ENCODE data around the gene PRKAG2. TPM values are rescaled to one million over a fixed set of nuclear protein-coding genes. Genes with fewer than 3 reads are reported as not detected.

PRKAG2 gene
- total and polyA plus RNA-seq, 2 of the 8 experiments (the other 6 are each of a cell fraction or from before 2014, with no cell fraction given), result 7.5 to 18.1 TPM

DNA sequence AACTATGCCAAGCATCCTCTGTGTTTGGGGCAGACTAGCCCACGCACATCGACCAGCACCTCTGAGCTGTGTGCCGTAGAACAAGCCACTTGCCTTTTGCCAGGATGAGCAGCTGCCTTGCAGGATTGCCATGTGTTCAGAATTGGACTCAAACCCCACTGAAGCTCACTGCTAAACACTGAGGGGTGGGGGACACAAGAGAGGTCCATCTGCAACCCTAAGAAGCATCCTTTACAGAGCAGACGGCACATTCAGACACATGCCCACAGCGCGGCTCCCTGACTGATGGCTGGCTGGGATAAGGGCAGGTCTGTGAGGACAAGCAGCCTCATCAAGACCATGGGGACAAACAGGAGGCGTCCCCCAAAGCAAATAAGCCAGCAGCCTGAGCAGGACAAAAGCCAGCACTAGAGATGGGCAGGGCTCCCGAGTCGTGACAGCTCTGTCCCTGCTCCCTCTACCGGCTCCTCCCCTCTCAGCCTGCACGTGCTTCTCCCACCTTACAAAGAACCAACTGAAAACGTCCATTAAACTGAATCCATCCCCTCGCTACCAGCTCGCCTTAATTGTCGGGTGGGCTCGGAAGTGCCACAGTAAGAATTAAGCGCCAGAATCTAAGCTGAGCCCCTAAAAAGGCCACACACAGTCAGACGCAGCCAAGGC, 114.2 kb downstream of the PRKAG2 start:
- peak overlapping the region; percentile 62; the same call in 1 of the 2 replicates for H2BK12ac ChIP-seq (ENCODE audit: low read depth, low read length)
- no peak overlapping the region for H3K56ac ChIP-seq (replicated peaks; ENCODE audit: insufficient read length, low read depth, low read length)
- H3K23ac ChIP-seq (ENCODE audit: insufficient read length), result no peak overlapping the region
- H4K5ac ChIP-seq (ENCODE audit: insufficient read length, low read depth, low read length), result no peak overlapping the region
- WGBS, 2 experiments (ENCODE audit: extremely low coverage in 1 of 2, insufficient coverage in 1 of 2, insufficient read length in 1 of 2, insufficient replicate concordance in 2 of 2, low coverage in 1 of 2, low lambda C conversion rate in 2 of 2, missing lambda C conversion rate in 1 of 2), result 76% methylated on average over 18 of the region's 18 CpGs; no CpG with 5 or more reads in 1 of the 2 experiments
- DNase-seq (ENCODE audit: low read depth in 1 of 2, low spot score in 2 of 2), result no peak
- peak overlapping the region; percentile 37 for H2AFZ ChIP-seq (ENCODE audit: low read length)
- H3K79me1 ChIP-seq (ENCODE audit: low read depth, low read length), result no peaks in the 10 kb centered on the region
- H3K18ac ChIP-seq (ENCODE audit: extremely low read depth, low read length), result 0 out of 2 replicates have a peak overlapping the region, but pooled peaks have one; percentile 36
- H2BK15ac ChIP-seq (ENCODE audit: low read length), result 0 out of 2 replicates have a peak overlapping the region, but pooled peaks have one; percentile 31
- H3K4me1 ChIP-seq (replicated peaks in 1 of 4; ENCODE audit: control insufficient read depth in 3 of 4, insufficient read depth in 4 of 4, low read length in 3 of 4), result peaks cover 0 to 6% (median under 1%) of the 10 kb centered on the region in 4 experiments; a peak in 4 of 7 replicates
- no peak for FAIRE-seq
- no peak overlapping the region for H3K4ac ChIP-seq (replicated peaks; ENCODE audit: insufficient read length, low read depth, low read length)
- no peaks in the 10 kb centered on the region for H3K79me2 ChIP-seq (ENCODE audit: control insufficient read depth in 1 of 2, insufficient read depth in 2 of 2, low read length in 2 of 2)
- H2BK20ac ChIP-seq (ENCODE audit: low read length), result peak overlapping the region; percentile 17; the same call in 1 of the 2 replicates
- no peaks in the 10 kb centered on the region for H3K23me2 ChIP-seq (ENCODE audit: low read depth, low read length)
- peaks cover 0 to 10% (median 5%) of the 10 kb centered on the region in 4 experiments; a peak in 4 of 7 replicates for H3K27me3 ChIP-seq (replicated peaks in 1 of 4; ENCODE audit: control insufficient read depth in 3 of 4, extremely low read depth in 1 of 4, insufficient read depth in 3 of 4, low read length in 3 of 4)
- no peaks in the 10 kb centered on the region; a peak in 1 of 8 replicates for H3K36me3 ChIP-seq (ENCODE audit: control insufficient read depth in 2 of 4, insufficient read depth in 4 of 4, low read length in 3 of 4)
- no peak overlapping the region for H3K4me3 ChIP-seq (ENCODE audit: extremely low read depth in 1 of 4, insufficient read depth in 2 of 4, low read depth in 3 of 4, low read length in 4 of 4)
- H3K4me2 ChIP-seq (ENCODE audit: insufficient read depth in 1 of 2, low read depth in 2 of 2, low read length in 2 of 2), result peak overlapping the region in 1 of 2 experiments; percentile 18; a peak in 1 of 4 replicates
- H3K27ac ChIP-seq (ENCODE audit: low read depth, low read length), result no peak overlapping the region
- POLR2A ChIA-PET (ENCODE audit: partially characterized antibody), result no interaction called here
- H2BK5ac ChIP-seq (ENCODE audit: low read depth, low read length), result no peak overlapping the region
- H3K9ac ChIP-seq (replicated peaks in 1 of 4; ENCODE audit: extremely low read depth in 1 of 4, low read depth in 3 of 4, low read length in 3 of 4), result no peak overlapping the region
- no peak overlapping the region for H2BK120ac ChIP-seq (replicated peaks; ENCODE audit: low read depth, low read length)
- no peak overlapping the region for H3K14ac ChIP-seq (ENCODE audit: insufficient read length)
- no peaks in the 10 kb centered on the region for H4K20me1 ChIP-seq (replicated peaks in 1 of 2; ENCODE audit: control insufficient read depth in 1 of 2, insufficient read depth in 2 of 2, low read length in 2 of 2)
- CTCF ChIA-PET (ENCODE audit: partially characterized antibody), result interaction anchor here (0.7 to 8.6 kb wide), 13 partner anchors 9 to 448 kb away, joined by 3 to 107 read pairs (median 3); no protein-coding TSS in a partner anchor
- no peaks in the 10 kb centered on the region for H3K9me3 ChIP-seq (ENCODE audit: insufficient read depth in 2 of 2, low read depth in 1 of 2, low read length in 1 of 2)
- no peak overlapping the region for H4K91ac ChIP-seq (replicated peaks; ENCODE audit: insufficient read length, low read length)
- H2AK5ac ChIP-seq (ENCODE audit: low read depth, low read length), result no peak overlapping the region
- H4K8ac ChIP-seq (ENCODE audit: extremely low read depth, insufficient read depth, low read length), result no peak overlapping the region
- TF ChIP-seq TBP (IDR thresholded peaks at IDR 0.05; ENCODE audit: low read depth, low read length) (no peak), SIX5 (IDR thresholded peaks at IDR 0.05; ENCODE audit: low read depth, low read length) (no peak), CEBPB (IDR thresholded peaks at IDR 0.05; ENCODE audit: low read depth, low read length) (no peak), BACH1 (IDR thresholded peaks at IDR 0.05; ENCODE audit: low read length) (no peak), KDM5A (IDR thresholded peaks at IDR 0.05; ENCODE audit: low read length) (no peak), EP300 (IDR thresholded peaks at IDR 0.05; ENCODE audit: borderline replicate concordance in 1 of 2, low read depth in 2 of 2, low read length in 2 of 2) (no peak), KDM4A (IDR thresholded peaks at IDR 0.05; ENCODE audit: low read depth, low read length, severe bottlenecking) (no peak), POU5F1 (IDR thresholded peaks at IDR 0.05; ENCODE audit: low read depth, low read length) (no peak), CBX5 (IDR thresholded peaks at IDR 0.05; ENCODE audit: low read depth, low read length) (no peak), TEAD4 (IDR thresholded peaks at IDR 0.05; ENCODE audit: low read depth, low read length) (no peak)
- TF ChIP-seq, protein P1, sequence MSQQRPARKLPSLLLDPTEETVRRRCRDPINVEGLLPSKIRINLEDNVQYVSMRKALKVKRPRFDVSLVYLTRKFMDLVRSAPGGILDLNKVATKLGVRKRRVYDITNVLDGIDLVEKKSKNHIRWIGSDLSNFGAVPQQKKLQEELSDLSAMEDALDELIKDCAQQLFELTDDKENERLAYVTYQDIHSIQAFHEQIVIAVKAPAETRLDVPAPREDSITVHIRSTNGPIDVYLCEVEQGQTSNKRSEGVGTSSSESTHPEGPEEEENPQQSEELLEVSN (IDR thresholded peaks at IDR 0.05), result peak; percentile 41; the same call in 1 of the 2 replicates
- TF ChIP-seq, protein P2, sequence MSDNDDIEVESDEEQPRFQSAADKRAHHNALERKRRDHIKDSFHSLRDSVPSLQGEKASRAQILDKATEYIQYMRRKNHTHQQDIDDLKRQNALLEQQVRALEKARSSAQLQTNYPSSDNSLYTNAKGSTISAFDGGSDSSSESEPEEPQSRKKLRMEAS (IDR thresholded peaks at IDR 0.05), result peak; percentile 71

Measured in H1 (cell line).